ENCODE measurements around the gene TGM3. TPM values are rescaled to one million over a fixed set of nuclear protein-coding genes. Genes with fewer than 3 reads are reported as not detected.

TGM3 gene
- total and polyA plus RNA-seq, 2 experiments from 2014 or later = 0.08 TPM; not detected in 1

GRCh38 chr20:2297357-2297728, 1.5 kb downstream of the TGM3 start:
- Histone ChIP-seq H3K27me3 (ENCODE audit: insufficient read depth) (no peaks in the 10 kb centered on the region), H2AFZ (0 out of 2 replicates have a peak overlapping the region, but pooled peaks have one; percentile 12), H3K4me2 (no peak overlapping the region), H4K20me1 (replicated peaks; ENCODE audit: insufficient read depth) (no peaks in the 10 kb centered on the region), H3K36me3 (ENCODE audit: insufficient read depth) (no peaks in the 10 kb centered on the region), H3K9me2 (ENCODE audit: insufficient read depth) (no peaks in the 10 kb centered on the region), H3K79me2 (replicated peaks; ENCODE audit: insufficient read depth) (no peaks in the 10 kb centered on the region), H3K4me3 (no peak overlapping the region), H3F3A (replicated peaks; ENCODE audit: low read depth) (no peaks in the 10 kb centered on the region), H3K27ac (ENCODE audit: low read depth) (no peak overlapping the region), H3K4me1 (ENCODE audit: insufficient read depth) (peaks cover 10% of the 10 kb centered on the region)
- Mint-ChIP-seq H3K4me3 (no peak overlapping the region; the same call in 2 of the 3 replicates), H3K27me3 (ENCODE audit: insufficient read depth, low read depth, poor library complexity) (peaks cover 2% of the 10 kb centered on the region), H3K9me3 (no peaks in the 10 kb centered on the region), H3K4me1 (peaks cover 30% of the 10 kb centered on the region), H3K36me3 (ENCODE audit: low read depth) (no peaks in the 10 kb centered on the region), H3K27ac (no peak overlapping the region)
- no peak for TF ChIP-seq ZNF114 (CRISPR knock-in tag; IDR thresholded peaks at IDR 0.05)
- no peak for TF ChIP-seq ETS1 (IDR thresholded peaks at IDR 0.05)
- TF ChIP-seq ZNF331 (CRISPR knock-in tag; IDR thresholded peaks at IDR 0.05; ENCODE audit: low read depth) = no peak
- TF ChIP-seq NANOG (IDR thresholded peaks at IDR 0.05; ENCODE audit: borderline replicate concordance) = no peak
- no peak for TF ChIP-seq REST (IDR thresholded peaks at IDR 0.05; ENCODE audit: unreplicated experiment)
- no peak for TF ChIP-seq EZH2phosphoT487 (IDR thresholded peaks at IDR 0.05; ENCODE audit: unreplicated experiment)
- TF ChIP-seq JUNB (IDR thresholded peaks at IDR 0.05; ENCODE audit: unreplicated experiment) = no peak
- peak; percentile 47 for ATAC-seq
- DNase-seq (ENCODE audit: low spot score) = peak; percentile 6

- peaks cover 10% of the 10 kb centered on the region for H3K4me1 ChIP-seq (ENCODE audit: insufficient read depth)
- no peak overlapping the region for H3K27ac Mint-ChIP-seq
- no peaks in the 10 kb centered on the region for H3K27me3 Mint-ChIP-seq (ENCODE audit: insufficient read depth, low read depth, poor library complexity)
- no peak for DNase-seq (ENCODE audit: low spot score)
- no peaks in the 10 kb centered on the region for H3K27me3 ChIP-seq (ENCODE audit: insufficient read depth)
- no peaks in the 10 kb centered on the region for H3K36me3 Mint-ChIP-seq (ENCODE audit: low read depth)
- no peaks in the 10 kb centered on the region for H3K9me3 Mint-ChIP-seq
- H3F3A ChIP-seq (replicated peaks; ENCODE audit: low read depth) = no peaks in the 10 kb centered on the region
- H3K27ac ChIP-seq (ENCODE audit: low read depth) = no peak overlapping the region
- H2AFZ ChIP-seq = no peak overlapping the region
- no peak overlapping the region for H3K4me2 ChIP-seq
- no peaks in the 10 kb centered on the region for H4K20me1 ChIP-seq (replicated peaks; ENCODE audit: insufficient read depth)
- H3K4me3 ChIP-seq = no peak overlapping the region
- H3K4me1 Mint-ChIP-seq = peaks cover 30% of the 10 kb centered on the region
- no peak for ATAC-seq
- H3K9me2 ChIP-seq (ENCODE audit: insufficient read depth) = no peaks in the 10 kb centered on the region
- no peaks in the 10 kb centered on the region for H3K79me2 ChIP-seq (replicated peaks; ENCODE audit: insufficient read depth)
- H3K36me3 ChIP-seq (ENCODE audit: insufficient read depth) = no peaks in the 10 kb centered on the region
- no peak overlapping the region for H3K4me3 Mint-ChIP-seq
- no peak for TF ChIP-seq NANOG (IDR thresholded peaks at IDR 0.05; ENCODE audit: borderline replicate concordance)
- TF ChIP-seq REST (IDR thresholded peaks at IDR 0.05; ENCODE audit: unreplicated experiment) = no peak
- no peak for TF ChIP-seq POLR2AphosphoS5 (IDR thresholded peaks at IDR 0.05; ENCODE audit: low read depth)
Observed at GRCh38 chr20:2298116-2298515, 2.3 kb downstream of the TGM3 start.
